Measurements from ENCODE around the gene DDX17. TPM values are rescaled to one million over a fixed set of nuclear protein-coding genes. Genes with fewer than 3 reads are reported as not detected.

Gene DDX17
- total and polyA plus RNA-seq, 9 of the 15 experiments (the other 6 are each of a cell fraction or from before 2014, with no cell fraction given), result 17.6 to 421 (median 189) TPM

- H2AFZ ChIP-seq (ENCODE audit: low read depth, low read length), result no peak overlapping the region
- in situ Hi-C loops (cut with MboI) (no loop called here), intact Hi-C loops (cut with micrococcal nuclease) (no loop called here)
- peak overlapping the region in 1 of 2 experiments; percentile 43; a peak in 1 of 4 replicates for H3K9ac ChIP-seq (ENCODE audit: insufficient read depth in 1 of 2, low read depth in 2 of 2, low read length in 2 of 2)
- H3K36me3 ChIP-seq (ENCODE audit: control insufficient read depth, insufficient read depth, low read length), result no peaks in the 10 kb centered on the region
- H4K20me1 ChIP-seq (replicated peaks; ENCODE audit: control insufficient read depth, insufficient read depth, low read length), result 0 out of 2 replicates have a peak, but pooled peaks cover 4% of the 10 kb centered on the region
- ATAC-seq, result no peak; the same call in none of the 3 replicates
- H3K4me1 ChIP-seq (replicated peaks in 1 of 2; ENCODE audit: control insufficient read depth in 2 of 2, insufficient read depth in 2 of 2, low read length in 2 of 2), result peaks cover 7 to 31% of the 10 kb centered on the region in 2 experiments; a peak in 3 of 5 replicates
- peaks cover 0 to 14% of the 10 kb centered on the region in 2 experiments; a peak in 3 of 5 replicates for H3K27me3 ChIP-seq (ENCODE audit: control insufficient read depth in 2 of 2, insufficient read depth in 2 of 2, low read length in 2 of 2)
- CTCF ChIA-PET (ENCODE audit: low intra/inter-chr PET ratio), result no interaction called here
- DNase-seq (ENCODE audit: extremely low read depth in 1 of 4, low spot score in 3 of 4), result peak in 1 of 4 experiments; percentile 37
- H3K9me3 ChIP-seq (replicated peaks; ENCODE audit: control insufficient read depth, insufficient read depth, low read depth, low read length), result no peaks in the 10 kb centered on the region
- POLR2A ChIA-PET, result interaction anchor here (0.6 to 0.8 kb wide), 3 partner anchors 8 to 377 kb away, joined by 3 read pairs; no protein-coding TSS in a partner anchor
- no peak overlapping the region for H3K27ac ChIP-seq (ENCODE audit: extremely low read depth, low read depth, low read length)
- FAIRE-seq, result no peak
- H3K79me2 ChIP-seq (ENCODE audit: control insufficient read depth, insufficient read depth, low read length), result no peaks in the 10 kb centered on the region
- no peak overlapping the region for H3K4me3 ChIP-seq
- BruUV-seq (replicated peaks), result no TSS peak
- 11% methylated on average over 19 of the region's 21 CpGs for WGBS (ENCODE audit: insufficient coverage, low coverage, missing lambda C conversion rate)
- H3K9me1 ChIP-seq (ENCODE audit: control insufficient read depth, insufficient read depth, low read length), result no peaks in the 10 kb centered on the region
- peak overlapping the region; percentile 18; the same call in 1 of the 2 replicates for H3K4me2 ChIP-seq (ENCODE audit: insufficient read depth, low read length)
- TF ChIP-seq, protein P1, sequence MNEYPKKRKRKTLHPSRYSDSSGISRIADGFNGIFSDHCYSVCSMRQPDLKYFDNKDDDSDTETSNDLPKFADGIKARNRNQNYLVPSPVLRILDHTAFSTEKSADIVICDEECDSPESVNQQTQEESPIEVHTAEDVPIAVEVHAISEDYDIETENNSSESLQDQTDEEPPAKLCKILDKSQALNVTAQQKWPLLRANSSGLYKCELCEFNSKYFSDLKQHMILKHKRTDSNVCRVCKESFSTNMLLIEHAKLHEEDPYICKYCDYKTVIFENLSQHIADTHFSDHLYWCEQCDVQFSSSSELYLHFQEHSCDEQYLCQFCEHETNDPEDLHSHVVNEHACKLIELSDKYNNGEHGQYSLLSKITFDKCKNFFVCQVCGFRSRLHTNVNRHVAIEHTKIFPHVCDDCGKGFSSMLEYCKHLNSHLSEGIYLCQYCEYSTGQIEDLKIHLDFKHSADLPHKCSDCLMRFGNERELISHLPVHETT (CRISPR knock-in tag; conservative IDR thresholded peaks at IDR 0.05 in 1 of 2, IDR thresholded peaks at IDR 0.05 in 1 of 2), result no peak
- no peak for TF ChIP-seq ZNF277 (CRISPR knock-in tag; IDR thresholded peaks at IDR 0.05; ENCODE audit: borderline replicate concordance)
- TF ChIP-seq DACH1 (IDR thresholded peaks at IDR 0.05; ENCODE audit: partially characterized antibody), result no peak
- TF ChIP-seq, protein P2, sequence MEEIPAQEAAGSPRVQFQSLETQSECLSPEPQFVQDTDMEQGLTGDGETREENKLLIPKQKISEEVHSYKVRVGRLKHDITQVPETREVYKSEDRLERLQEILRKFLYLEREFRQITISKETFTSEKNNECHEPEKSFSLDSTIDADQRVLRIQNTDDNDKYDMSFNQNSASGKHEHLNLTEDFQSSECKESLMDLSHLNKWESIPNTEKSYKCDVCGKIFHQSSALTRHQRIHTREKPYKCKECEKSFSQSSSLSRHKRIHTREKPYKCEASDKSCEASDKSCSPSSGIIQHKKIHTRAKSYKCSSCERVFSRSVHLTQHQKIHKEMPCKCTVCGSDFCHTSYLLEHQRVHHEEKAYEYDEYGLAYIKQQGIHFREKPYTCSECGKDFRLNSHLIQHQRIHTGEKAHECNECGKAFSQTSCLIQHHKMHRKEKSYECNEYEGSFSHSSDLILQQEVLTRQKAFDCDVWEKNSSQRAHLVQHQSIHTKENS (CRISPR knock-in tag; IDR thresholded peaks at IDR 0.05), result no peak
- TF ChIP-seq ZNF436 (CRISPR knock-in tag; IDR thresholded peaks at IDR 0.05), result peak; percentile 77; the same call in 1 of the 2 replicates
- TF ChIP-seq, protein P3, sequence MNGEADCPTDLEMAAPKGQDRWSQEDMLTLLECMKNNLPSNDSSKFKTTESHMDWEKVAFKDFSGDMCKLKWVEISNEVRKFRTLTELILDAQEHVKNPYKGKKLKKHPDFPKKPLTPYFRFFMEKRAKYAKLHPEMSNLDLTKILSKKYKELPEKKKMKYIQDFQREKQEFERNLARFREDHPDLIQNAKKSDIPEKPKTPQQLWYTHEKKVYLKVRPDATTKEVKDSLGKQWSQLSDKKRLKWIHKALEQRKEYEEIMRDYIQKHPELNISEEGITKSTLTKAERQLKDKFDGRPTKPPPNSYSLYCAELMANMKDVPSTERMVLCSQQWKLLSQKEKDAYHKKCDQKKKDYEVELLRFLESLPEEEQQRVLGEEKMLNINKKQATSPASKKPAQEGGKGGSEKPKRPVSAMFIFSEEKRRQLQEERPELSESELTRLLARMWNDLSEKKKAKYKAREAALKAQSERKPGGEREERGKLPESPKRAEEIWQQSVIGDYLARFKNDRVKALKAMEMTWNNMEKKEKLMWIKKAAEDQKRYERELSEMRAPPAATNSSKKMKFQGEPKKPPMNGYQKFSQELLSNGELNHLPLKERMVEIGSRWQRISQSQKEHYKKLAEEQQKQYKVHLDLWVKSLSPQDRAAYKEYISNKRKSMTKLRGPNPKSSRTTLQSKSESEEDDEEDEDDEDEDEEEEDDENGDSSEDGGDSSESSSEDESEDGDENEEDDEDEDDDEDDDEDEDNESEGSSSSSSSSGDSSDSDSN (IDR thresholded peaks at IDR 0.05; ENCODE audit: borderline replicate concordance in 1 of 2, low read depth in 2 of 2, low read length in 2 of 2), result no peak
- no peak for TF ChIP-seq ZNF217 (CRISPR knock-in tag; IDR thresholded peaks at IDR 0.05)
- TF ChIP-seq SMAD3 (CRISPR knock-in tag; conservative IDR thresholded peaks at IDR 0.05), result no peak
- TF ChIP-seq ETS2 (tag; IDR thresholded peaks at IDR 0.05; ENCODE audit: borderline replicate concordance, poor library complexity, severe bottlenecking), result no peak
- TF ChIP-seq PREB (CRISPR knock-in tag; IDR thresholded peaks at IDR 0.05), result no peak
- TF ChIP-seq FOXK2 (conservative IDR thresholded peaks at IDR 0.05 in 1 of 2, IDR thresholded peaks at IDR 0.05 in 1 of 2; ENCODE audit: low read depth in 2 of 2), result no peak
Observed at GRCh38 chr22:38443628-38444521, 62.2 kb downstream of the DDX17 start.
